Brain microvascular endothelial cell (primary cell): ENCODE data around the gene ASF1B.
A peak's percentile ranks its signal among the peaks of the same experiment; 100 is the strongest.

ENCODE experiments used
- DNase-seq: peaks from one replicate; pipeline ENCODE4 v3.0.0-alpha.2; 2020
- H3K27ac ChIP-seq: fragments of 250-450 bp; sonication (Bioruptor Pico); 2 replicates; pipeline ENCODE4 v1.5.1; 2020; ENCODE audit warnings: mild to moderate bottlenecking, moderate library complexity
- H3K27me3 ChIP-seq: fragments of 250-450 bp; sonication (Bioruptor Pico); replicated peaks from 2 replicates; pipeline ENCODE4 v1.5.1; 2020; ENCODE audit warnings: mild to moderate bottlenecking
- H3K36me3 ChIP-seq: fragments of 250-450 bp; sonication (Bioruptor Pico); replicated peaks from 2 replicates; pipeline ENCODE4 v1.5.1; 2020; ENCODE audit warnings: mild to moderate bottlenecking
- H3K4me3 ChIP-seq: 2 replicates; pipeline ENCODE4 v1.5.1; 2011; ENCODE audit warnings: low read depth, mild to moderate bottlenecking, control low read depth, low read length, moderate library complexity
- CTCF ChIP-seq: IDR thresholded peaks from 2 replicates; pipeline ENCODE4 v1.5.1; 2011; ENCODE audit warnings: low read depth, mild to moderate bottlenecking, moderate library complexity, low read length, control low read depth, inconsistent platforms; ENCODE audit errors: missing control alignments
- in situ Hi-C: cut with HindIII; loops from 2 replicates; pipeline ENCODE4 v1.10.0; 2017; ENCODE audit warnings: low sequenced_read_pairs, low pct_ligation_motif_present

Gene ASF1B

GRCh38 chr19:14116525-14116917, 19.9 kb downstream of the ASF1B start:
- no peak for TF ChIP-seq CTCF
- in situ Hi-C loops: no loop called here
- Histone ChIP-seq H3K27ac (no peak overlapping the region), H3K4me3 (peak overlapping the region; percentile 78), H3K27me3 (no peaks in the 10 kb centered on the region), H3K36me3 (no peaks in the 10 kb centered on the region)
- no peak for DNase-seq

GRCh38 chr19:14115756-14116155, 20.6 kb downstream of the ASF1B start:
- Histone ChIP-seq H3K27me3 (no peaks in the 10 kb centered on the region), H3K36me3 (no peaks in the 10 kb centered on the region), H3K27ac (no peak overlapping the region), H3K4me3 (no peak overlapping the region)
- no peak for DNase-seq
- in situ Hi-C loops: no loop called here
- no peak for TF ChIP-seq CTCF

GRCh38 chr19:14114854-14115253, 21.5 kb downstream of the ASF1B start:
- peak; percentile 73 for TF ChIP-seq CTCF
- Histone ChIP-seq H3K27me3 (no peaks in the 10 kb centered on the region), H3K4me3 (no peak overlapping the region), H3K27ac (no peak overlapping the region), H3K36me3 (no peaks in the 10 kb centered on the region)
- in situ Hi-C loops: no loop called here
- DNase-seq: no peak

GRCh38 chr19:14114439-14114838, 21.9 kb downstream of the ASF1B start:
- no peak overlapping the region for H3K27ac ChIP-seq
- no peak for TF ChIP-seq CTCF
- DNase-seq: no peak

GRCh38 chr19:14113762-14114414, 22.5 kb downstream of the ASF1B start:
- TF ChIP-seq CTCF: peak; percentile 48
- Histone ChIP-seq H3K4me3 (no peak overlapping the region), H3K27me3 (no peaks in the 10 kb centered on the region), H3K27ac (no peak overlapping the region), H3K36me3 (no peaks in the 10 kb centered on the region)
- in situ Hi-C loops: no loop called here
- DNase-seq: no peak

More at GRCh38 chr19:14114439-14114838, 21.9 kb downstream of the ASF1B start:
- in situ Hi-C loops: no loop called here
- Histone ChIP-seq H3K27me3 (no peaks in the 10 kb centered on the region), H3K4me3 (no peak overlapping the region), H3K36me3 (no peaks in the 10 kb centered on the region)

GRCh38 chr19:14112809-14113385, 23.5 kb downstream of the ASF1B start:
- DNase-seq: no peak
- no peak for TF ChIP-seq CTCF
- no peak overlapping the region for H3K27ac ChIP-seq
- no peak overlapping the region for H3K4me3 ChIP-seq
- no peaks in the 10 kb centered on the region for H3K27me3 ChIP-seq
- H3K36me3 ChIP-seq: no peaks in the 10 kb centered on the region
- in situ Hi-C loops: no loop called here
